HepG2 (cell line): ENCODE data around the gene ZBTB22. TPM values are rescaled to one million over a fixed set of nuclear protein-coding genes. Genes with fewer than 3 reads are reported as not detected.

Source experiments
- ARID2 ChIP-seq: sonication (generic); formaldehyde crosslinking; IDR thresholded peaks from 2 replicates; pipeline ENCODE4 v1.8.1; 2022; ENCODE audit warnings: mild to moderate bottlenecking, missing genetic modification reagents, borderline replicate concordance
- ELF1 ChIP-seq: sonication (generic); formaldehyde crosslinking; IDR thresholded peaks from 2 replicates; pipeline ENCODE4 v1.4.0; 2020; ENCODE audit warnings: missing genetic modification reagents
- HDAC1 ChIP-seq: sonication (generic); formaldehyde crosslinking; IDR thresholded peaks from 2 replicates; pipeline ENCODE4 v1.5.1; 2020; ENCODE audit warnings: mild to moderate bottlenecking, missing genetic modification reagents
- HIVEP1 ChIP-seq: sonication (generic); formaldehyde crosslinking; IDR thresholded peaks from 2 replicates; pipeline ENCODE4 v1.4.0; 2020; ENCODE audit warnings: mild to moderate bottlenecking, missing genetic modification reagents
- KAT2B ChIP-seq: fragments of 150-350 bp; IDR thresholded peaks from 2 replicates; pipeline ENCODE4 v1.6.1; 2014; ENCODE audit warnings: low read depth, low read length, borderline replicate concordance
- MAFK ChIP-seq, 2 experiments: IDR thresholded peaks in 1 of 2; conservative IDR thresholded peaks in 1 of 2; 2 replicates each; pipeline ENCODE4 v1.6.1; 2011; ENCODE audit warnings: improper control_type of control experiment in 2 of 2, low read length in 2 of 2
- NR2F2 ChIP-seq: IDR thresholded peaks from 2 replicates; pipeline ENCODE4 v1.6.1; 2012; ENCODE audit warnings: low read depth, inconsistent platforms, borderline replicate concordance
- PITX1 ChIP-seq: sonication (generic); formaldehyde crosslinking; IDR thresholded peaks from 2 replicates; pipeline ENCODE4 v1.5.1; 2020; ENCODE audit warnings: mild to moderate bottlenecking, missing genetic modification reagents
- POLR2A ChIP-seq, 2 experiments: IDR thresholded peaks; 2 replicates each; pipeline ENCODE4 v1.6.1; 2011; ENCODE audit warnings: low read depth in 2 of 2, low read length in 2 of 2, mild to moderate bottlenecking in 1 of 2, moderate library complexity in 1 of 2; ENCODE audit not compliant: insufficient read depth in 1 of 2
- SCMH1 ChIP-seq: sonication (generic); formaldehyde crosslinking; IDR thresholded peaks from 2 replicates; pipeline ENCODE4 v1.9.0; 2021; ENCODE audit warnings: missing genetic modification reagents, mild to moderate bottlenecking, borderline replicate concordance
- SOX6 ChIP-seq, 2 experiments: fragments of 450-650 bp in 1 of 2; sonication (generic) in 1 of 2; formaldehyde crosslinking in 1 of 2; IDR thresholded peaks; 2 replicates each; pipeline versions ENCODE4 v1.4.0 to v1.6.1; 2017 to 2020; ENCODE audit warnings: antibody characterized with exemption in 1 of 2, mild to moderate bottlenecking in 1 of 2, missing genetic modification reagents in 1 of 2
- TBX2 ChIP-seq: sonication (generic); formaldehyde crosslinking; IDR thresholded peaks from 2 replicates; pipeline ENCODE4 v1.5.0; 2020; ENCODE audit warnings: missing genetic modification reagents, mild to moderate bottlenecking, borderline replicate concordance
- TFDP1 ChIP-seq: IDR thresholded peaks from 2 replicates; pipeline ENCODE4 v1.6.1; 2016; ENCODE audit warnings: missing compliant biosample characterization, missing genetic modification reagents, borderline replicate concordance
- ZNF20 ChIP-seq: sonication (generic); formaldehyde crosslinking; IDR thresholded peaks from 2 replicates; pipeline ENCODE4 v1.4.0; 2020; ENCODE audit warnings: mild to moderate bottlenecking, moderate library complexity, missing genetic modification reagents
- ZNF251 ChIP-seq: sonication (generic); formaldehyde crosslinking; IDR thresholded peaks from 2 replicates; pipeline ENCODE4 v1.9.0; 2021; ENCODE audit warnings: mild to moderate bottlenecking, missing genetic modification reagents
- ZNF333 ChIP-seq: sonication (generic); formaldehyde crosslinking; IDR thresholded peaks from 2 replicates; pipeline ENCODE4 v1.4.0; 2020; ENCODE audit warnings: mild to moderate bottlenecking, missing genetic modification reagents, borderline replicate concordance
- ZNF350 ChIP-seq: sonication (generic); formaldehyde crosslinking; IDR thresholded peaks from 2 replicates; pipeline ENCODE4 v1.4.0; 2020; ENCODE audit warnings: mild to moderate bottlenecking, low read depth, missing genetic modification reagents, borderline replicate concordance
- ZNF383 ChIP-seq: sonication (generic); formaldehyde crosslinking; IDR thresholded peaks from 2 replicates; pipeline ENCODE4 v1.4.0; 2020; ENCODE audit warnings: missing genetic modification reagents, mild to moderate bottlenecking, borderline replicate concordance
- ZNF589 ChIP-seq: sonication (generic); formaldehyde crosslinking; conservative IDR thresholded peaks from 2 replicates; pipeline ENCODE4 v1.8.0; 2022; ENCODE audit warnings: mild to moderate bottlenecking, moderate library complexity, missing genetic modification reagents
- ZNF724P ChIP-seq: sonication (generic); formaldehyde crosslinking; IDR thresholded peaks from 2 replicates; pipeline ENCODE4 v1.8.0; 2022; ENCODE audit warnings: missing genetic modification reagents, borderline replicate concordance
- ZNF746 ChIP-seq: sonication (generic); formaldehyde crosslinking; IDR thresholded peaks from 2 replicates; pipeline ENCODE4 v1.8.0; 2022; ENCODE audit warnings: mild to moderate bottlenecking, missing genetic modification reagents
- ZNF747 ChIP-seq: sonication (generic); formaldehyde crosslinking; IDR thresholded peaks from 2 replicates; pipeline ENCODE4 v1.8.1; 2023; ENCODE audit warnings: missing genetic modification reagents, mild to moderate bottlenecking, borderline replicate concordance
- ZSCAN9 ChIP-seq: IDR thresholded peaks from 2 replicates; pipeline ENCODE4 v1.6.1; 2016; ENCODE audit warnings: borderline replicate concordance
- polyA plus RNA-seq, 8 experiments: library from polyadenylated mRNA; depleted of rRNA in 3 of 8; stranded (reverse) in 7 of 8; unstranded in 1 of 8; fragments of >200 nt; fragmentation: Illumina TruSeq in 4 of 8; extraction: Trizol in 4 of 8; gene quantifications; 2 replicates each; pipeline versions ENCODE4 v1.2.1 to v1.2.3, GENCODE V29; 2011 to 2016; ENCODE audit warnings: low read depth in 4 of 8, missing spikeins in 1 of 8, mixed read lengths in 1 of 8; ENCODE audit not compliant: insufficient read depth in 1 of 8
- total RNA-seq, 5 experiments: library from RNA; depleted of rRNA; stranded (reverse); fragments of >200 nt; fragmentation: Illumina TruSeq; extraction: Trizol; gene quantifications; 2 replicates each; pipeline ENCODE4 v1.2.3, GENCODE V29; 2016; ENCODE audit warnings: low read depth in 1 of 5
- TF ChIP-seq, protein P1 (sequence below): sonication (generic); formaldehyde crosslinking; IDR thresholded peaks from 2 replicates; pipeline ENCODE4 v1.4.0; 2020; ENCODE audit warnings: missing genetic modification reagents
- TF ChIP-seq, protein P2 (sequence below): sonication (generic); formaldehyde crosslinking; IDR thresholded peaks from 2 replicates; pipeline ENCODE4 v1.4.0; 2020; ENCODE audit warnings: mild to moderate bottlenecking, missing genetic modification reagents
- TF ChIP-seq, protein P3 (sequence below): sonication (generic); formaldehyde crosslinking; IDR thresholded peaks from 2 replicates; pipeline ENCODE4 v1.5.0; 2020; ENCODE audit warnings: missing genetic modification reagents, mild to moderate bottlenecking, borderline replicate concordance
- TF ChIP-seq, protein P4 (sequence below): sonication (generic); formaldehyde crosslinking; IDR thresholded peaks from 2 replicates; pipeline ENCODE4 v1.5.1; 2020; ENCODE audit warnings: missing genetic modification reagents, mild to moderate bottlenecking, borderline replicate concordance

The ZBTB22 gene
- total and polyA plus RNA-seq, 2 of the 13 experiments (the other 11 are each of a cell fraction or from before 2014, with no cell fraction given): 8.0 to 10.6 TPM

DNA sequence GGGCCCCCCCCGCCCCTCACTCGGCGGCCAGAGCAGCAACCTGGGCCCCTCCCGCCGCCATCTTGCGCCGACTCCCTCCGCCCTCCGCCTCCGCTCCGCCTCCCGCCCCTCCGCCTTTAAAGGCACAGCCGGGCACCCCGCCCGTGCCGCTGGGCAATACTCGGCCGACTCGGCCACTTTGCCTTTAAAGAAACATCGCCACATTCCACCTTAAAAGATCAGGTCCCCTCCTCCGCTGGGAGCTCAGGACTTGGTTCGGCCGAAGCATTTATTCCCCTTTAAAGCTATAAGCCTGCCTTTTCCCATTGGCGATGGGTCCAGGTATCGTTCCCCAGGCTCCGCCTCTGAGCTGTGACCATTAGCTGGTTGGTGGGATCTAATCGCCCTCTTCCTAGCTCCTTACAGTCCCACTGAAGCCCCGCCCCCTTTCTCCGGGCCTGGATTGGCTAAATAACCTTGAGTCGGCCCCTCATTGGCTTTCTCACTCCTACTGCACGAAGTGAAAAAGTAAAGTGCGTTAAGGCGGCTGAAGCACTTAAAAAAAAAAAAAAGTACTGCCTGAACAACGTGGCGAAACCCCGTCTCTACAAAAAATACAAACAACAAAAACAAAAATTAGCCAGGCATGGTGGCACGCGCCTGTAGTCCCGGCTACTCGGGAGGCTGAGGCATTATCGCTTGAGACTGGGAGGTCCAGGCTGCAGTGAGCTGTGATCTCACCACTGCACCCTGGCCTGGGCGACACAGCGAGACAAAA, at the start of gene ZBTB22 (continued):
- TF ChIP-seq ZNF251 (no peak), TFDP1 (CRISPR knock-in tag) (no peak), ZNF383 (CRISPR knock-in tag) (no peak), KAT2B (no peak), ZNF333 (CRISPR knock-in tag) (no peak), ZSCAN9 (CRISPR knock-in tag) (0 out of 2 replicates have a peak, but pooled peaks have one; percentile 74), ZNF724P (no peak), HDAC1 (peak; percentile 63; the same call in 1 of the 2 replicates), ZNF350 (CRISPR knock-in tag) (peak; percentile 67; the same call in 1 of the 2 replicates), HIVEP1 (no peak), SOX6 (IDR thresholded peaks at IDR 0.05) (no peak), SOX6 (CRISPR knock-in tag; IDR thresholded peaks at IDR 0.05) (no peak; the same call in 1 of the 2 replicates), ZNF746 (CRISPR knock-in tag) (no peak), POLR2A (IDR thresholded peaks at IDR 0.05; ENCODE audit: insufficient read depth in 1 of 2, low read depth in 2 of 2, low read length in 2 of 2) (no peak), MAFK (conservative IDR thresholded peaks at IDR 0.05 in 1 of 2, IDR thresholded peaks at IDR 0.05 in 1 of 2; ENCODE audit: low read length in 2 of 2) (no peak), ZNF747 (no peak), ZNF589 (CRISPR knock-in tag) (no peak), ZNF20 (CRISPR knock-in tag) (no peak), NR2F2 (no peak), ARID2 (no peak), ELF1 (no peak; the same call in none of the 2 replicates), TBX2 (CRISPR knock-in tag) (peak; percentile 54), SCMH1 (CRISPR knock-in tag) (no peak), PITX1 (CRISPR knock-in tag) (peak; percentile 46; the same call in 1 of the 2 replicates)
- TF ChIP-seq, protein P1, sequence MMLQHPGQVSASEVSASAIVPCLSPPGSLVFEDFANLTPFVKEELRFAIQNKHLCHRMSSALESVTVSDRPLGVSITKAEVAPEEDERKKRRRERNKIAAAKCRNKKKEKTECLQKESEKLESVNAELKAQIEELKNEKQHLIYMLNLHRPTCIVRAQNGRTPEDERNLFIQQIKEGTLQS (CRISPR knock-in tag): no peak
- TF ChIP-seq, protein P2, sequence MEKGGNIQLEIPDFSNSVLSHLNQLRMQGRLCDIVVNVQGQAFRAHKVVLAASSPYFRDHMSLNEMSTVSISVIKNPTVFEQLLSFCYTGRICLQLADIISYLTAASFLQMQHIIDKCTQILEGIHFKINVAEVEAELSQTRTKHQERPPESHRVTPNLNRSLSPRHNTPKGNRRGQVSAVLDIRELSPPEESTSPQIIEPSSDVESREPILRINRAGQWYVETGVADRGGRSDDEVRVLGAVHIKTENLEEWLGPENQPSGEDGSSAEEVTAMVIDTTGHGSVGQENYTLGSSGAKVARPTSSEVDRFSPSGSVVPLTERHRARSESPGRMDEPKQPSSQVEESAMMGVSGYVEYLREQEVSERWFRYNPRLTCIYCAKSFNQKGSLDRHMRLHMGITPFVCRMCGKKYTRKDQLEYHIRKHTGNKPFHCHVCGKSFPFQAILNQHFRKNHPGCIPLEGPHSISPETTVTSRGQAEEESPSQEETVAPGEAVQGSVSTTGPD (CRISPR knock-in tag): no peak
- TF ChIP-seq, protein P3, sequence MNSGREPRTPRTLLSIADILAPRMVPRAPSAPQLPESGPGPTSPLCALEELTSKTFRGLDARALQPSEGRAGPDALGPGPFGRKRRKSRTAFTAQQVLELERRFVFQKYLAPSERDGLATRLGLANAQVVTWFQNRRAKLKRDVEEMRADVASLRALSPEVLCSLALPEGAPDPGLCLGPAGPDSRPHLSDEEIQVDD (CRISPR knock-in tag): 0 out of 2 replicates have a peak, but pooled peaks have one; percentile 29
- TF ChIP-seq, protein P4, sequence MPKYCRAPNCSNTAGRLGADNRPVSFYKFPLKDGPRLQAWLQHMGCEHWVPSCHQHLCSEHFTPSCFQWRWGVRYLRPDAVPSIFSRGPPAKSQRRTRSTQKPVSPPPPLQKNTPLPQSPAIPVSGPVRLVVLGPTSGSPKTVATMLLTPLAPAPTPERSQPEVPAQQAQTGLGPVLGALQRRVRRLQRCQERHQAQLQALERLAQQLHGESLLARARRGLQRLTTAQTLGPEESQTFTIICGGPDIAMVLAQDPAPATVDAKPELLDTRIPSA (CRISPR knock-in tag): no peak
